ENCODE data around the gene SSTR4.

GRCh38 chr20:23035731-23036130 lies 619 bp downstream of the SSTR4 start:
- no peak for TF ChIP-seq CTCF (IDR thresholded peaks at IDR 0.05)
- TF ChIP-seq ZFX (IDR thresholded peaks at IDR 0.05; ENCODE audit: borderline replicate concordance) = no peak
